ENCODE measurements around the gene MYH7.

Gene MYH7

GRCh38 chr14:23438101-23438971, 2.9 kb upstream of the MYH7 start:
- no peak for TF ChIP-seq CTCF (IDR thresholded peaks at IDR 0.05)

GRCh38 chr14:23437133-23438100, 2.0 kb upstream of the MYH7 start:
- TF ChIP-seq CTCF (IDR thresholded peaks at IDR 0.05): no peak

DNA sequence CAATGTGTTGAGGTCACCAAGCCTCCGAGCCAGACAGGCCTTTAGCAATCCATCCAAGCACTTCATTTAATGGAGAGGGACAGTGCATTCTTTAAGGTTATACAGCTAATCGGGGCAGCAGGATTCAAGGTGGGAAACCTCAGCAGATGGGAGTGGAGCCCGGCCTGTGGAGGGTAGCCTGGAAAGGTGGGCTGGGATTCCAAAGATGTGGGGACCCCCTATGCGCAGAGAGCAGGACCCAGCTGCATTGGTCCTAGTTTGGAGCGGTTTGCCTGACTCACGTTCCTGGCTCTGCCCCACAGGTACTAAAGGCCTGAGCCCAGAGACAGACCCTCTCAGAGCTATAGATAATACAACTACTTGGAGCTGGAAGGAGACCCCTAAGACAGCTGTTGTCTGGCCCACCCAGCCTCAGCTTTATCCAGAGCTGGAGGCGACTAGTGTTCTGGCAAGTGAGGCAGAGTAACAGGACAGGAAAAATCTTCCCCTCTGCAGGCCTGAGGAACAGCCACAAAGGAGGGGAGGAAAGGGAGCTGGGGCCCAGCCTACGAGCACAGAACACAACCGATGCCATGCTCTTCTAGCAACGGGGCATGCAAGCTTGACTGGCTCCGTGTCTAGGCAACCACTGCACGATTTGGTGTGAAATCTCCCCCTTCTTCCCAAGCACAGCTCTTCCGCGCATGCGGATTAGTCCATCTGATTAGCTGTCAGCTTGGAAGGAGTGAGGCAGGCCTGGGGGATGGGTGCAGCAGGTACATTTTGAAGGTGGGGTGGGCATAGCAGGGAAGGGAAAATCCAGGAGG, 1.1 kb upstream of the MYH7 start:
- no peak for TF ChIP-seq CTCF (IDR thresholded peaks at IDR 0.05)

- TF ChIP-seq CTCF (IDR thresholded peaks at IDR 0.05): no peak
Measured at GRCh38 chr14:23434488-23435222, 805 bp downstream of the MYH7 start.

GRCh38 chr14:23433457-23433856, 2.0 kb downstream of the MYH7 start:
- TF ChIP-seq CTCF (IDR thresholded peaks at IDR 0.05): no peak

DNA sequence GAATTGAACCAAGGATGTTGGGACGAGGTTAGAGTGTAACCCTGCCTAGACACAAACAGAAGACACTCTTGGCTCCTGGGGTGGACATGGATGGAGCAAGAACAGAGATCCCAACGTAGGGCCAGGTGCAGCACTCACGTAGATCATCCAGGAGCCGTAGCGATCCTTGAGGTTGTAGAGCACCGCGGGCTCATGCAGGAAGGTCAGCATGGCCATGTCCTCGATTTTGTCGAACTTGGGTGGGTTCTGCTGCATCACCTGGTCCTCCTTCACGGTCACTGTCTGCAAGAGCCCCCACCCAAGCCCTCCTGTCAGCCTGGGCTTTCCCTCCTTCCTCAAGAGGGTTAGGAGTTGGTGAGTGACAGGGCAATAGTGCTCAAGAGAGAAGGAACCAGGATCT, 2.5 kb downstream of the MYH7 start:
- TF ChIP-seq CTCF (IDR thresholded peaks at IDR 0.05): no peak

Measured in LNCAP (cell line).